Glomerular visceral epithelial cell (primary cell): ENCODE measurements around the gene CFDP1.

ENCODE experiments used
- DNase-seq: peaks from one replicate; pipeline ENCODE4 v3.0.0-alpha.2; 2016; ENCODE audit errors: extremely low spot score

Gene CFDP1

GRCh38 chr16:75372236-75372856 lies 61.0 kb downstream of the CFDP1 start:
- DNase-seq = no peak

GRCh38 chr16:75371171-75371570 lies 62.1 kb downstream of the CFDP1 start:
- DNase-seq = no peak

- no peak for DNase-seq
Measured at GRCh38 chr16:75364286-75364791, 69.0 kb downstream of the CFDP1 start.

- DNase-seq = no peak
Measured at GRCh38 chr16:75362846-75363245, 70.5 kb downstream of the CFDP1 start.

GRCh38 chr16:75361936-75362335 lies 71.4 kb downstream of the CFDP1 start:
- DNase-seq = no peak

- no peak for DNase-seq
Measured at GRCh38 chr16:75354170-75354569, 79.1 kb downstream of the CFDP1 start.

DNA sequence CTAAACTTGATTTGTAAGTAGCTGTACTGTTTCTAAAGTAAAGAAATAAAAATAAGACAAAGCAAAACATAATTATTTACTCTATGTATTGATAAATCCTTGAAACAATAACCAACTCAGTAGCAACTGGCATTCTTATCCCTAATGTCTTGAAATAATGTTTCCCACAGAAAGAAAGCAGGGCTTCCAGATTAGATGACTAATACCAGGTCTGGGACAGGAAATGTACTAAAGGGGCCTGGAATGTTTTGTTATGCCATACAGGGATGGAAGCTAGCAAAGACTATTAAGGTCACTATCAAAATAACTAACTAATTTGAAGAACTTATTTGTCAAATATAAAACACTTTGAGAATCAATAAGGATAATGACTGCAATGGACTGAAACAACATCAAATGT lies 82.1 kb downstream of the CFDP1 start:
- DNase-seq = peak; percentile 49

DNA sequence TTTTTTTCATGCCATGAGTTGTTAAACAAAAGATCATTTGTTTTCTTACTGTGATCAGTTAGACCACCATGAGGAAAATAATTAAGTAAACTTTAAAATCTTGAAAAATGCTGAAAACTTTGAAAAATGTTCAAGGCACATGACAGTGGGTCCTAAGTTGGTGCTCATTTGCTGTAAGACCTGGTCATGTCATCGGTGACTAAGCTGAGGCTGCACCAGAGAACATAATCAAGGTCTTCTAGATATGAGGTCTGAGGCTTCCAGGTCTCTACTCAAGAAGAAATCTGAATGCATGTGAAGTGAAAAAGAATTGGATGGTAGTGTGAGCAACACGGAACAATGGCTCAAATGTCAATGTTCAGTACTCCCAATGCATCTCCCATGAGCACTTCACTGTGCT lies 87.6 kb downstream of the CFDP1 start:
- no peak for DNase-seq

DNA sequence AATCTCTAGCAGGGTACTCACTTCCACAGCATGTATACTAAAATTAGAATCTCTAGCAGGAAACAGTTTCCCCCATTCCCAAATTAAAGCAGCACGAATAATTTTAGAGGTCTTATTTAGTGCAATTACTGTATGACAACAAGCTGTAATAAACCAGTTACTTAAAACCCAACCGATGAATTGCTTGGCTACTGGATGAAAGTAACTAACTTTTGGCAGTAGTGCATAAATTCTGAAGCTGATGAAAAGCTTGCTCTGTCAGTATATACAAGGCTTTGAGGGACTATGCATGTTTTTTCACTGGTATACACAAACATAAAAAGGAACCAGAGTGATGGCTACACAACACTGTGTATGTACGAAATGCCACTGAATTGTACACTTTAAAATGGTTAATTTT lies 89.4 kb downstream of the CFDP1 start:
- DNase-seq = no peak

- no peak for DNase-seq
Measured at GRCh38 chr16:75343286-75343685, 90.0 kb downstream of the CFDP1 start.

GRCh38 chr16:75342308-75342811 lies 90.9 kb downstream of the CFDP1 start:
- DNase-seq = peak; percentile 53

DNA sequence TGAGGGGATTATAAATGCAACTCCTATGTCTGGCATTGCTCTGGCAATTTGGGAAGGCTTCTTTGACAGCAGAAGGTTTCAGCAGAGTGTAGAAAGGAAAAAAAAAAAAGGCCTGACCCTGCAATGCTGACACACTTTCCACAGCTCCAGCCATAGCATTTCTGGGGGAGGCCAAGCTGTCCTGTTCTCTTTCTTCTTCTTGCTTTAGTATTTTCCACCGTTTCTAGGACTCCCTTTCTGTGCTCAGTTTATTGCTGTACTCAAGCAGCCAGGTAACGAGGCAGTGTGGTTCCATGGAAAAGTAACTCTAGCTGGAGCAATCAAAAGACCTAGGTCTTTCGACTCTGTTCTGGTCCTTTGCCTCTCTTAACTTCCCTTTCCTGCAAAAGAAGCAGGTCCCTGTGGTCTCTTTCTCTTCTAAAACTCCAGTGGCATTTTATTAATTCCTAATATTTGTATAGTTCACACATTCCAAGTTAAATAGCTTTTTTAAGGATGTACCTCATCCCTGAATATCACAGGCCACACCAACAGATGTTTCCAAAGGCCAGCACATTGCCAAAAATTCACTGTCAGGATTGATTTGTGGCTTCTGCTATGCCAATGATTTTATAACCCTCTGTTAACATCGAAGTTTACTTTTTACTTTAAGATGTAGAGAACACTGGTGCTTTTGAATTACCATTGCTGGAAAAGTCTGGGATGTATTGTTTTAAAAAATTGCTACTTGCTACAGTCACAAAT lies 91.6 kb downstream of the CFDP1 start:
- DNase-seq = no peak

DNA sequence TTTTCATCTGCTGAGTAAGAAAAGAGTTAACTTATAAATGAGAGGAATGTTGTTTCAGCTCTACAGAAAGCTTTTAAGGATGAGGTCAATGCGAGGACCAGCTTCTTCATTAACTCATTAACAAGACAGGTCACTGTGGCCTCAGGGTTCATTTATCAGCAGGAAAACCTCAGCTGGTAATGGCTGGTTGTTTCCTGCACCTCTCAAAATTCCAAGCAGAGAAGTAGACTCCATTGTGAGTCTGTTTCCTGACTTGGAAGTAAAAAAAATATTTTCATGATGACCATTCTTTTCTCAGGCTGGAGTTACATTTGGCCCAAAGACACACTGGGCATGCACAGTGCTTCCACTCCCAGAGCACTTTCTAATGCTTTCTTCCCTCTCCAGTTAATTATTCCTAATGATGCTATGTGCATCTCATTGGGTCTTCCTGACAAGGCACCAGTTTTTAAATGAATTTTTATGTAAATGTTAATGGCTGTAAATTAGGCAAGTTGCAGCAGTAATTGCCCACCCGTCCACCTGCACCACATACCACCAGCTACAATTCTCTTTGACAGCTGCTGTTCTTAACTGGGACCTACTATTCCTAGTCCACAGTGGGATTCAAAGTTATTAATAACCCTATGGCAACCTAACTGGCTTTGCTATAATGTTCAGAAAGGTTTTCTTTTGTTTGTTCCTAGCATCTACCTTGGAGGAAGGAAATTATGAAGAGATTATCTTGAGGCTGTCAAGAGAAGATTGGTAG lies 92.4 kb downstream of the CFDP1 start:
- peak; percentile 90 for DNase-seq

- DNase-seq = no peak
Measured at GRCh38 chr16:75337430-75337829, 95.9 kb downstream of the CFDP1 start.

- DNase-seq = no peak
Measured at GRCh38 chr16:75336521-75336920, 96.8 kb downstream of the CFDP1 start.

GRCh38 chr16:75333721-75334163 lies 99.6 kb downstream of the CFDP1 start:
- no peak for DNase-seq

- no peak for DNase-seq
Measured at GRCh38 chr16:75329943-75330342, 103.4 kb downstream of the CFDP1 start.

DNA sequence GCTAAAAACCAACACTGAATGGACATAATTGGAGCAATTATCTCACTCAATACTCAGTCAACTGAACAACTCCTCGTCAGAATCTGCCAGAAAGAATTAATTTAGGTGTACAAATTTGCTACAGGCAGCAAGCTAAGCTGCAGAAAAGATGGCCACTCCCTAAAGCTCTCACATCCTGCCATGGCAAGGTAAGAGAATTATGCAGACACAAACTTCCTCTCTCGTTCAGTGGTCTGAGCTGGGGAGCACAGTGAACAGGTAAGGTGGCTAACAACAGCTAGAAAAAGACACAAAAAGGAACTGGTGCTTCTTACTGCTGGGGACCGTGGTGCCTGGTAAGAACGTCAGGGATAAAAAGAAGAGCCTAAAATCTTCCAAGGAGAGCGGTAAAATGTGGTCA lies 107.0 kb downstream of the CFDP1 start:
- DNase-seq = no peak

- DNase-seq = peak; percentile 27
Measured at GRCh38 chr16:75323933-75324332, 109.4 kb downstream of the CFDP1 start.

GRCh38 chr16:75323198-75323597 lies 110.1 kb downstream of the CFDP1 start:
- DNase-seq = no peak

DNA sequence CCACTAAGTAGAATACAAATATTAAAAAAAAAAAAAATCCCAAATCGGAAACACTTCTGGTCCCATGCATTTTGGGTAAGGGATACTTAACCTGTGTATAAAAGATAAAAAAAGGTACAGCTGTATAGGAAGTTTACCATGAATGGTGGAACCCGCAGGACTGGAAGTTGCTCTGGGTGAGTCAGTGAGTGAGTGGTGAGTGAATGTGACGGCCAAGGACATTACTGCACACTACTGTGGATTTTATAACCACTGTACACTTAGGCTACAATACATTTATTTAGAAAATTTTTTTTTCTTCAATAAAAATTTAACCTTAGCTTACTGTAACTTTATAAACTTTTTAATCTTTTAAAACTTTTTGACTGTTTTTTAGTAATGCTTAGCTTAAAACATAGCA lies 110.6 kb downstream of the CFDP1 start:
- DNase-seq = peak; percentile 44

GRCh38 chr16:75320435-75320834 lies 112.9 kb downstream of the CFDP1 start:
- no peak for DNase-seq
